Gastroesophageal sphincter (tissue), 4 donors: ENCODE results near the gene CYP2D6. TPM values are rescaled to one million over a fixed set of nuclear protein-coding genes. Genes with fewer than 3 reads are reported as not detected.
"Not testable (repeated sequence)": the region's sequence is repeated elsewhere in the genome, so short reads cannot be mapped to it uniquely, and the experiment has no call there.

Source experiments
- ATAC-seq: fragments of 150-250 bp; one replicate; pipeline ENCODE4 v1.9.1; 2016; ENCODE audit warnings: mild to moderate bottlenecking, moderate library complexity
- H3K27ac ChIP-seq, 4 donors: fragments of 200-600 bp; sonication (generic) in 3 of 4; 1 replicate in 3 of 4; 2 replicates in 1 of 4; pipeline ENCODE4 v1.5.1; 2016 to 2019
- H3K27me3 ChIP-seq: fragments of 200-600 bp; sonication (generic); one replicate; pipeline ENCODE4 v1.5.1; 2019
- H3K36me3 ChIP-seq, 2 donors: fragments of 200-600 bp; sonication (generic); one replicate each; pipeline ENCODE4 v1.5.1; 2019; ENCODE audit warnings: control low read depth in 1 of 2
- H3K4me1 ChIP-seq, 3 donors: fragments of 200-600 bp; sonication (generic); 1 replicate in 2 of 3; 2 replicates in 1 of 3; pipeline ENCODE4 v1.5.1; 2016 to 2019; ENCODE audit warnings: control low read depth in 2 of 3
- H3K4me3 ChIP-seq, 2 donors: fragments of 200-600 bp; sonication (generic); one replicate each; pipeline ENCODE4 v1.5.1; 2019; ENCODE audit warnings: mild to moderate bottlenecking in 1 of 2, moderate library complexity in 1 of 2
- H3K9me3 ChIP-seq, 3 donors: fragments of 200-600 bp; sonication (generic); one replicate each; pipeline ENCODE4 v1.5.1; 2017 to 2019; ENCODE audit warnings: control low read depth in 2 of 3
- EP300 ChIP-seq: sonication (generic); formaldehyde crosslinking; IDR thresholded peaks from one replicate; pipeline ENCODE4 v1.6.1; 2017; ENCODE audit warnings: antibody characterized with exemption, mild to moderate bottlenecking
- POLR2A ChIP-seq, 2 donors: fragments of 450-650 bp; IDR thresholded peaks; one replicate each; pipeline ENCODE4 v1.6.1; 2017; ENCODE audit warnings: antibody characterized with exemption in 2 of 2, mild to moderate bottlenecking in 2 of 2, moderate library complexity in 1 of 2
- POLR2AphosphoS5 ChIP-seq: sonication (generic); formaldehyde crosslinking; IDR thresholded peaks from one replicate; pipeline ENCODE4 v1.6.1; 2017; ENCODE audit warnings: antibody characterized with exemption
- WGBS, 2 donors: methylation state at CpG; one replicate each; pipeline ENCODE4 v1.1.5; 2018; ENCODE audit warnings: low coverage in 1 of 2; 5-methylcytosine and 5-hydroxymethylcytosine counted together
- total RNA-seq, 4 donors: library from RNA; depleted of rRNA; stranded (reverse); fragments of >200 nt; gene quantifications; one replicate each; pipeline ENCODE4 v1.1.0, GENCODE V29; 2016
- TF ChIP-seq, protein P1 (sequence below), 4 experiments: fragments of 200-600 bp in 2 of 4; fragments of 450-650 bp in 2 of 4; sonication (generic) in 1 of 4; IDR thresholded peaks; one replicate each; pipeline ENCODE4 v1.5.1; 2017 to 2019; ENCODE audit warnings: antibody characterized with exemption in 4 of 4, mild to moderate bottlenecking in 2 of 4, moderate library complexity in 2 of 4

CYP2D6 gene
- total RNA-seq, 4 donors from 2014 or later: 0.23 to 2.3 (median 0.40) TPM; not detected in 1

DNA sequence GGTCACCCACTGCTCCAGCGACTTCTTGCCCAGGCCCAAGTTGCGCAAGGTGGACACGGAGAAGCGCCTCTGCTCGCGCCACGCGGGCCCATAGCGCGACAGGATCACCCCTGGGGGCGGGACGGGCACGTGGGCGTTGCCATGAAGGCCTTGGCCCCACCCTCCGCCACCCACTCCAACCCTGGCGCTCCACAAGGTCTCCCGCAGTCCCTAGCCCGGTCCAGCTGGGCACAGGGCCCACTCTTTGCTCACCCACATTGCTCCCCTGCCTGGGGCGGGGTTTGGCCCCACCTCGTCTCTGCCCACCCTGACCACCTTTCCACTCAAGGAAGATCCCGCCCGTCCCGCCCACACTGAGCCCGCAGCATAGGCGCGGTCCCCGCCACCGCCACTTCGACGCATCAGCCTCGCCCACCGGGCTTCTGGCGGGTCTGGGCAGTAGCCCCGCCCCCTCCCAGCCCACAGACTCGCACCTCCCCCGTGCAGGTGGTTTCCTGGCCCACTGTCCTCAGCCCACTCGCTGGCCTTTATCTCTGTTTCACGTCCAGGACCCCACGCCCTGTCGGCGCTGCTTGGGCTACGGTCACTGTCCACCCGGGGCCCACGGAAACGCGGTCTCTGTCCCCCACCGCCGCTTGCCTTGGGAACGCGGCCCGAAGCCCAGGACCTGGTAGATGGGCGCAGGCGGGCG is 12.3 kb upstream of the CYP2D6 start:
- WGBS, 2 donors: 87% methylated on average over 22 of the region's 54 CpGs; no CpG with 5 or more reads in 1 of the 2 donors
- Histone ChIP-seq H3K27ac (no peak overlapping the region), H3K9me3 (no peaks in the 10 kb centered on the region), H3K4me3 (no peak overlapping the region), H3K4me1 (no peaks in the 10 kb centered on the region), H3K27me3 (peaks cover 5% of the 10 kb centered on the region), H3K36me3 (peaks cover 0 to 22% of the 10 kb centered on the region in 2 donors)
- ATAC-seq: peak; percentile 9
- TF ChIP-seq, protein P1, sequence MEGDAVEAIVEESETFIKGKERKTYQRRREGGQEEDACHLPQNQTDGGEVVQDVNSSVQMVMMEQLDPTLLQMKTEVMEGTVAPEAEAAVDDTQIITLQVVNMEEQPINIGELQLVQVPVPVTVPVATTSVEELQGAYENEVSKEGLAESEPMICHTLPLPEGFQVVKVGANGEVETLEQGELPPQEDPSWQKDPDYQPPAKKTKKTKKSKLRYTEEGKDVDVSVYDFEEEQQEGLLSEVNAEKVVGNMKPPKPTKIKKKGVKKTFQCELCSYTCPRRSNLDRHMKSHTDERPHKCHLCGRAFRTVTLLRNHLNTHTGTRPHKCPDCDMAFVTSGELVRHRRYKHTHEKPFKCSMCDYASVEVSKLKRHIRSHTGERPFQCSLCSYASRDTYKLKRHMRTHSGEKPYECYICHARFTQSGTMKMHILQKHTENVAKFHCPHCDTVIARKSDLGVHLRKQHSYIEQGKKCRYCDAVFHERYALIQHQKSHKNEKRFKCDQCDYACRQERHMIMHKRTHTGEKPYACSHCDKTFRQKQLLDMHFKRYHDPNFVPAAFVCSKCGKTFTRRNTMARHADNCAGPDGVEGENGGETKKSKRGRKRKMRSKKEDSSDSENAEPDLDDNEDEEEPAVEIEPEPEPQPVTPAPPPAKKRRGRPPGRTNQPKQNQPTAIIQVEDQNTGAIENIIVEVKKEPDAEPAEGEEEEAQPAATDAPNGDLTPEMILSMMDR (IDR thresholded peaks at IDR 0.05): no peak
- TF ChIP-seq POLR2AphosphoS5 (no peak), EP300 (no peak), POLR2A (IDR thresholded peaks at IDR 0.05) (no peak)

GRCh38 chr22:42141307-42142057 is 10.9 kb upstream of the CYP2D6 start:
- 90 to 92% methylated on average over 2 to 6 of the region's 24 CpGs for WGBS, 2 donors

GRCh38 chr22:42140153-42140552 is 9.5 kb upstream of the CYP2D6 start:
- H3K9me3 ChIP-seq, ATAC-seq, H3K4me3 ChIP-seq, H3K27ac ChIP-seq, H3K27me3 ChIP-seq, H3K4me1 ChIP-seq: not testable (repeated sequence)
- WGBS, 2 donors: 67 to 93% methylated on average over 3 of the region's 17 CpGs
- H3K36me3 ChIP-seq: peaks cover 0 to 23% of the 10 kb centered on the region in 2 donors

More at GRCh38 chr22:42141307-42142057, 10.9 kb upstream of the CYP2D6 start:
- H3K9me3 ChIP-seq, ATAC-seq, H3K4me1 ChIP-seq, H3K27ac ChIP-seq, H3K27me3 ChIP-seq, H3K4me3 ChIP-seq: not testable (repeated sequence)
- peaks cover 0 to 23% of the 10 kb centered on the region in 2 donors for H3K36me3 ChIP-seq

DNA sequence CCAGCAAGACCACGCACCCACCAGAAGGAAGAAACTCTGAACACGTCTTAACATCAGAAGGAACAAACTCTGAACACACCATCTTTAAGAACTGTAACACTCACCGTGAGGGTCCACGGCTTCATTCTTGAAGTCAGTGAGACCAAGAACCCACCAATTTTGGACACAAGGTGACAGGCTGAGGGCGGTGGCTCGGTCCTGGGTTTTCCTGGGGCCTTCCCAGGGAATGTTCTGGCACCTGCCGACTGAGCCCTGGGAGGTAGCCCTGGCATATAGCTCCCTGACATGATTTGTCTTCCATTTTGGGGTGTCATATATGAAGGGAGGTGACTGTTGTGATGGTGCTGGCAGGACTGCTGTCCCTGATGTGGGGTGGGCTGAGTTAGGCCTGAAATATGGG is 8.9 kb upstream of the CYP2D6 start:
- WGBS, 2 donors: 80% methylated on average over 6 of the region's 7 CpGs; no CpG with 5 or more reads in 1 of the 2 donors
- H3K9me3 ChIP-seq, H3K4me3 ChIP-seq, H3K27ac ChIP-seq, ATAC-seq, H3K4me1 ChIP-seq: not testable (repeated sequence)
- H3K36me3 ChIP-seq: peaks cover 0 to 23% of the 10 kb centered on the region in 2 donors
- peaks cover 11% of the 10 kb centered on the region for H3K27me3 ChIP-seq

DNA sequence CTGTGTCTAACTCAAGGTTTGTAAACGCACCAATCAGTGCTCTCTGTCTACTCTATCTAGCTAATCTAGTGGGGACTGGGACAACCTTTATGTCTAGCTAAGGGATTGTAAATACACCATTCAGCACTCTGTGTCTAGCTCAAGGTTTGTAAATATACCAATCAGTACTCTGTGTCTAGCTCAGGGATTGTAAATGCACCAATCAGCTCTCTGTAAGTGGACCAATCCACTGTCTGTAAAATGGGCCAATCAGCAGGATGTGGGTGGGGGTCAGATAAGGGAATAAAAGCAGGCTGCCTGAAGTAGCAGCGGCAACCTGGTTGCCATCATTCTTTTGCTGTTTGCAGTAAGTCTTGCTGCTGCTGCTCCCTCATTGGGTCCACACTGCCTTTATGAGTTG is 8.4 kb upstream of the CYP2D6 start:
- Histone ChIP-seq H3K27me3 (peaks cover 11% of the 10 kb centered on the region), H3K36me3 (peaks cover 0 to 23% of the 10 kb centered on the region in 2 donors), H3K4me3 (no peak overlapping the region), H3K9me3 (no peaks in the 10 kb centered on the region), H3K4me1 (no peaks in the 10 kb centered on the region), H3K27ac (no peak overlapping the region)
- ATAC-seq: no peak
- TF ChIP-seq EP300 (no peak), POLR2AphosphoS5 (no peak), POLR2A (IDR thresholded peaks at IDR 0.05) (no peak)
- TF ChIP-seq, protein P1 (IDR thresholded peaks at IDR 0.05): no peak
- WGBS, 2 donors: 89 to 100% methylated on average over 1 of the region's 2 CpGs

GRCh38 chr22:42138122-42138770 is 7.6 kb upstream of the CYP2D6 start:
- H3K36me3 ChIP-seq: peaks cover 0 to 23% of the 10 kb centered on the region in 2 donors
- no peak overlapping the region for H3K4me3 ChIP-seq
- no peak for ATAC-seq
- no peaks in the 10 kb centered on the region for H3K9me3 ChIP-seq
- H3K27ac ChIP-seq: no peak overlapping the region
- WGBS, 2 donors: 100% methylated on average over 1 of the region's 31 CpGs; no CpG with 5 or more reads in 1 of the 2 donors
- H3K27me3 ChIP-seq: peaks cover 11% of the 10 kb centered on the region
- no peaks in the 10 kb centered on the region for H3K4me1 ChIP-seq
- TF ChIP-seq POLR2A (IDR thresholded peaks at IDR 0.05) (no peak), EP300 (no peak), POLR2AphosphoS5 (no peak)
- TF ChIP-seq, protein P1 (IDR thresholded peaks at IDR 0.05): no peak

DNA sequence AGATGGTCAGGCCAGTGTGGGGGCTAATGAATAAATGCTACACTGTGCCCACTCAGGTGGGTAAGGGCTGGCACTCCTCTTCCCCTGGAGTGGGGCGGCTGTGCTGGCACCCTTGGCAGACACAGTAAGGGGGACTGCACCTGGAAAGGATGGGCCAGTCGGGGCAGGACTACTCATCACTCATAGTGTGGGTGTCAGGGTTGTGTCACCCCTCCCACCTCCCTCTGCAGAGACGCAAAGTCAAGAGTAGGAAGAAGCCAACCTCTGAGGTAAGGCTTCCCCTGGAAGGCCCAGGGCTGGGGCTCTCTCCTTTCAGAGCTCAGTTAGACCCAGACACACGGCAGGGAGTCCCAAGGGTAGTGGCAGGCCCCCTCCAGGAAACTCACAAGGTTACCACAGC is 5.1 kb upstream of the CYP2D6 start:
- WGBS, 2 donors: no CpG with 5 or more reads among the region's 4 CpGs
- not testable (repeated sequence) for H3K9me3 ChIP-seq, ATAC-seq, H3K4me1 ChIP-seq, H3K27ac ChIP-seq, H3K4me3 ChIP-seq
- Histone ChIP-seq H3K27me3 (peaks cover 11% of the 10 kb centered on the region), H3K36me3 (peaks cover 0 to 17% of the 10 kb centered on the region in 2 donors)
